Stomach (tissue), 9 donors: ENCODE results near the gene DHRS7B. TPM values are rescaled to one million over a fixed set of nuclear protein-coding genes. Genes with fewer than 3 reads are reported as not detected.
"Not testable (repeated sequence)": the region's sequence is repeated elsewhere in the genome, so short reads cannot be mapped to it uniquely, and the experiment has no call there.

ENCODE experiments used
- DNase-seq, 2 donors: peaks; one replicate each; pipeline versions ENCODE4 v3.0.0 to v3.0.0-alpha.2; 2013 to 2019
- H3K27ac ChIP-seq, 5 donors: fragments of 200-600 bp in 4 of 5; sonication (generic) in 4 of 5; one replicate each; pipeline ENCODE4 v1.5.1; 2013 to 2019; ENCODE audit warnings: mild to moderate bottlenecking in 1 of 5, moderate library complexity in 1 of 5
- H3K27me3 ChIP-seq, 3 donors: fragments of 200-600 bp; sonication (generic); one replicate each; pipeline ENCODE4 v1.5.1; 2017 to 2019; ENCODE audit warnings: mixed run types in 1 of 3
- H3K36me3 ChIP-seq, 4 donors: fragments of 200-600 bp; sonication (generic); 1 replicate in 3 of 4; 2 replicates in 1 of 4; pipeline ENCODE4 v1.5.1; 2016 to 2019
- H3K4me1 ChIP-seq, 4 donors: fragments of 200-600 bp; sonication (generic); one replicate each; pipeline ENCODE4 v1.5.1; 2016 to 2019
- H3K4me3 ChIP-seq, 4 donors: fragments of 200-600 bp; sonication (generic) in 3 of 4; one replicate each; pipeline ENCODE4 v1.5.1; 2016 to 2019; ENCODE audit warnings: mild to moderate bottlenecking in 1 of 4
- H3K9me3 ChIP-seq, 4 donors: fragments of 200-600 bp; sonication (generic); one replicate each; pipeline ENCODE4 v1.5.1; 2016 to 2019
- CTCF ChIP-seq, 7 experiments: fragments of 450-650 bp in 4 of 7; fragments of 200-600 bp in 3 of 7; sonication (generic) in 3 of 7; IDR thresholded peaks; one replicate each; pipeline ENCODE4 v1.5.1; 2016 to 2019; ENCODE audit warnings: antibody characterized with exemption in 7 of 7, control low read depth in 2 of 7, mild to moderate bottlenecking in 1 of 7
- EP300 ChIP-seq: sonication (generic); formaldehyde crosslinking; IDR thresholded peaks from one replicate; pipeline ENCODE4 v1.6.1; 2017; ENCODE audit warnings: antibody characterized with exemption
- POLR2A ChIP-seq, 4 donors: fragments of 450-650 bp; IDR thresholded peaks; one replicate each; pipeline ENCODE4 v1.6.1; 2016; ENCODE audit warnings: antibody characterized with exemption in 4 of 4, control low read depth in 2 of 4, mild to moderate bottlenecking in 1 of 4, moderate library complexity in 1 of 4
- POLR2AphosphoS5 ChIP-seq, 3 donors: sonication (generic); formaldehyde crosslinking; IDR thresholded peaks; one replicate each; pipeline ENCODE4 v1.6.1; 2016; ENCODE audit warnings: antibody characterized with exemption in 3 of 3
- WGBS, 5 donors: extraction: QIAGEN DNeasy Blood & Tissue Kit in 3 of 5; methylation state at CpG; one replicate each; pipeline versions ENCODE4 v1.1.5 to v1.1.7; 2013 to 2018; 5-methylcytosine and 5-hydroxymethylcytosine counted together
- intact Hi-C: fragments of 100-400 bp; cut with DNase I; formaldehyde crosslinking; loops from one replicate; pipeline ENCODE4 v1.15.1; 2023; ENCODE audit warnings: low total_unique reads
- polyA plus RNA-seq, 3 donors: library from polyadenylated mRNA; stranded (reverse); fragments of 200-250 nt; gene quantifications; one replicate each; pipeline ENCODE4 v1.2.3, GENCODE V29; 2013
- total RNA-seq, 5 donors: library from RNA; depleted of rRNA; stranded (reverse); fragments of >200 nt; gene quantifications; one replicate each; pipeline versions ENCODE4 v1.1.0 to v1.2.3, GENCODE V29; 2014 to 2016
- donor health status: healthy with polysubstance abuse.
- donor health status: Bipolar disorder and iron deficiency.
- donor health status: healthy.

DHRS7B gene
- total and polyA plus RNA-seq, 8 donors: 5.8 to 32.9 (median 20.3) TPM; not detected in 1

- no peaks in the 10 kb centered on the region for H3K9me3 ChIP-seq
- H3K4me3 ChIP-seq: no peak overlapping the region
- no peaks in the 10 kb centered on the region for H3K27me3 ChIP-seq
- 59 to 73% (median 64%) methylated on average over 7 of the region's 7 CpGs for WGBS, 5 donors
- peaks cover 0 to 36% (median 2%) of the 10 kb centered on the region in 4 donors for H3K4me1 ChIP-seq
- no peak for DNase-seq
- no peaks in the 10 kb centered on the region for H3K36me3 ChIP-seq
- intact Hi-C loops: no loop called here
- no peak overlapping the region for H3K27ac ChIP-seq
- TF ChIP-seq POLR2A (IDR thresholded peaks at IDR 0.05) (no peak), POLR2AphosphoS5 (IDR thresholded peaks at IDR 0.05) (no peak), EP300 (no peak), CTCF (IDR thresholded peaks at IDR 0.05) (no peak)
Measured at GRCh38 chr17:21079196-21079595, 47.6 kb upstream of the DHRS7B start.

- H3K27ac ChIP-seq: no peak overlapping the region
- no peak overlapping the region for H3K4me3 ChIP-seq
- H3K36me3 ChIP-seq: no peaks in the 10 kb centered on the region
- H3K27me3 ChIP-seq: no peaks in the 10 kb centered on the region
- intact Hi-C loops: no loop called here
- peaks cover 0 to 21% (median 0%) of the 10 kb centered on the region in 4 donors for H3K4me1 ChIP-seq
- 73 to 78% (median 74%) methylated on average over 5 of the region's 5 CpGs for WGBS, 5 donors
- no peak for DNase-seq
- TF ChIP-seq EP300 (no peak), POLR2AphosphoS5 (IDR thresholded peaks at IDR 0.05) (no peak), POLR2A (IDR thresholded peaks at IDR 0.05) (no peak), CTCF (IDR thresholded peaks at IDR 0.05) (no peak)
- H3K9me3 ChIP-seq: peaks cover 0 to 2% (median 0%) of the 10 kb centered on the region in 4 donors
Measured at GRCh38 chr17:21082001-21082436, 44.7 kb upstream of the DHRS7B start.

GRCh38 chr17:21085280-21085679 lies 41.5 kb upstream of the DHRS7B start:
- DNase-seq, H3K27ac ChIP-seq, intact Hi-C loops, H3K4me3 ChIP-seq, H3K36me3 ChIP-seq, H3K9me3 ChIP-seq, H3K27me3 ChIP-seq, H3K4me1 ChIP-seq: not testable (repeated sequence)
- WGBS, 5 donors: 75 to 100% (median 93%) methylated on average over 1 of the region's 1 CpG

- Histone ChIP-seq H3K4me3 (no peak overlapping the region), H3K27ac (no peak overlapping the region), H3K36me3 (no peaks in the 10 kb centered on the region), H3K9me3 (peaks cover 0 to 2% (median 0%) of the 10 kb centered on the region in 4 donors), H3K4me1 (no peaks in the 10 kb centered on the region), H3K27me3 (no peaks in the 10 kb centered on the region)
- TF ChIP-seq POLR2AphosphoS5 (IDR thresholded peaks at IDR 0.05) (no peak), CTCF (IDR thresholded peaks at IDR 0.05) (no peak), POLR2A (IDR thresholded peaks at IDR 0.05) (no peak), EP300 (no peak)
- intact Hi-C loops: no loop called here
- DNase-seq: no peak
- WGBS, 5 donors: 86 to 93% (median 89%) methylated on average over 32 of the region's 32 CpGs
Measured at GRCh38 chr17:21085707-21086106, 41.1 kb upstream of the DHRS7B start.

GRCh38 chr17:21089145-21089544 lies 37.6 kb upstream of the DHRS7B start:
- WGBS, 5 donors: 37 to 86% (median 68%) methylated on average over 1 of the region's 1 CpG
- Histone ChIP-seq H3K4me1 (no peaks in the 10 kb centered on the region), H3K27ac (no peak overlapping the region), H3K27me3 (no peaks in the 10 kb centered on the region), H3K36me3 (no peaks in the 10 kb centered on the region), H3K9me3 (peaks cover 0 to 2% (median 0%) of the 10 kb centered on the region in 4 donors), H3K4me3 (no peak overlapping the region)
- TF ChIP-seq CTCF (IDR thresholded peaks at IDR 0.05) (no peak), POLR2AphosphoS5 (IDR thresholded peaks at IDR 0.05) (no peak), EP300 (no peak), POLR2A (IDR thresholded peaks at IDR 0.05) (no peak)
- intact Hi-C loops: no loop called here
- no peak for DNase-seq
